ENCODE data around the gene FRMPD1. TPM values are rescaled to one million over a fixed set of nuclear protein-coding genes. Genes with fewer than 3 reads are reported as not detected.
"Not testable (repeated sequence)": the region's sequence is repeated elsewhere in the genome, so short reads cannot be mapped to it uniquely, and the experiment has no call there.

FRMPD1 gene
- total and polyA plus RNA-seq, 2 donors from 2014 or later: 0.19 to 0.90 TPM

GRCh38 chr9:37761511-37761910 lies 110.8 kb downstream of the FRMPD1 start:
- Histone ChIP-seq H3K9ac (ENCODE audit: low read length in 3 of 3) (no peak overlapping the region), H3K36me3 (ENCODE audit: control insufficient read depth in 2 of 3, insufficient read depth in 3 of 3, low read length in 3 of 3) (peaks cover 0 to 2% (median 0%) of the 10 kb centered on the region in 3 donors), H3K4me1 (ENCODE audit: control insufficient read depth in 2 of 3, insufficient read depth in 2 of 3, low read depth in 1 of 3, low read length in 3 of 3) (no peaks in the 10 kb centered on the region), H3K27ac (ENCODE audit: low read depth in 2 of 2, low read length in 2 of 2) (no peak overlapping the region), H3K9me3 (ENCODE audit: control insufficient read depth in 2 of 3, insufficient read depth in 1 of 3, low read length in 3 of 3) (no peaks in the 10 kb centered on the region), H3K4me3 (ENCODE audit: low read length in 3 of 3) (no peak overlapping the region), H3K27me3 (ENCODE audit: control insufficient read depth, insufficient read depth, low read length) (no peaks in the 10 kb centered on the region)
- no peak for DNase-seq
- no peak for FAIRE-seq
- intact Hi-C loops (cut with DNase I): no loop called here
- TF ChIP-seq, protein P1, sequence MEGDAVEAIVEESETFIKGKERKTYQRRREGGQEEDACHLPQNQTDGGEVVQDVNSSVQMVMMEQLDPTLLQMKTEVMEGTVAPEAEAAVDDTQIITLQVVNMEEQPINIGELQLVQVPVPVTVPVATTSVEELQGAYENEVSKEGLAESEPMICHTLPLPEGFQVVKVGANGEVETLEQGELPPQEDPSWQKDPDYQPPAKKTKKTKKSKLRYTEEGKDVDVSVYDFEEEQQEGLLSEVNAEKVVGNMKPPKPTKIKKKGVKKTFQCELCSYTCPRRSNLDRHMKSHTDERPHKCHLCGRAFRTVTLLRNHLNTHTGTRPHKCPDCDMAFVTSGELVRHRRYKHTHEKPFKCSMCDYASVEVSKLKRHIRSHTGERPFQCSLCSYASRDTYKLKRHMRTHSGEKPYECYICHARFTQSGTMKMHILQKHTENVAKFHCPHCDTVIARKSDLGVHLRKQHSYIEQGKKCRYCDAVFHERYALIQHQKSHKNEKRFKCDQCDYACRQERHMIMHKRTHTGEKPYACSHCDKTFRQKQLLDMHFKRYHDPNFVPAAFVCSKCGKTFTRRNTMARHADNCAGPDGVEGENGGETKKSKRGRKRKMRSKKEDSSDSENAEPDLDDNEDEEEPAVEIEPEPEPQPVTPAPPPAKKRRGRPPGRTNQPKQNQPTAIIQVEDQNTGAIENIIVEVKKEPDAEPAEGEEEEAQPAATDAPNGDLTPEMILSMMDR (IDR thresholded peaks at IDR 0.05; ENCODE audit: borderline replicate concordance, extremely low read depth, insufficient read depth): no peak

DNA sequence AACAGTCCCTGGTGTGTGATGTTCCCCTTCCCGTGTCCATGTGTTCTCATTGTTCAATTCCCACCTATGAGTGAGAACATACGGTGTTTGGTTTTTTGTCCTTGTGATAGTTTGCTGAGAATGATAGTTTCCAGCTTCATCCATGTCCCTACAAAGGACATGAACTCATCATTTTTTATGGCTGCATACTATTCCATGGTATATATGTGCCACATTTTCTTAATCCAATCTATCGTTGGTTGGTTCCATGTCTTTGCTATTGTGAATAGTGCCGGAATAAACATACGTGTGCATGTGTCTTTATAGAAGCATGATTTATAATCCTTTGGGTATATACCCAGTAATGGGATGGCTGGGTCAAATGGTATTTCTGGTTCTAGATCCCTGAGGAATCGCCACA lies 114.5 kb downstream of the FRMPD1 start:
- H3K9me3 ChIP-seq (ENCODE audit: control insufficient read depth in 2 of 3, insufficient read depth in 1 of 3, low read length in 3 of 3); H3K4me3 ChIP-seq (ENCODE audit: low read length in 3 of 3); H3K27me3 ChIP-seq (ENCODE audit: control insufficient read depth, insufficient read depth, low read length); DNase-seq; H3K4me1 ChIP-seq (ENCODE audit: control insufficient read depth in 2 of 3, insufficient read depth in 2 of 3, low read depth in 1 of 3, low read length in 3 of 3); FAIRE-seq; H3K36me3 ChIP-seq (ENCODE audit: control insufficient read depth in 2 of 3, insufficient read depth in 3 of 3, low read length in 3 of 3); H3K9ac ChIP-seq (ENCODE audit: low read length in 3 of 3); intact Hi-C loops (cut with DNase I); H3K27ac ChIP-seq (ENCODE audit: low read depth in 2 of 2, low read length in 2 of 2): not testable (repeated sequence)

GRCh38 chr9:37769306-37769705 lies 118.6 kb downstream of the FRMPD1 start:
- TF ChIP-seq, protein P1 (IDR thresholded peaks at IDR 0.05; ENCODE audit: borderline replicate concordance, extremely low read depth, insufficient read depth): no peak
- H3K36me3 ChIP-seq (ENCODE audit: control insufficient read depth in 2 of 3, insufficient read depth in 3 of 3, low read length in 3 of 3): peaks cover 0 to 3% (median 2%) of the 10 kb centered on the region in 3 donors

GRCh38 chr9:37769995-37770394 lies 119.2 kb downstream of the FRMPD1 start:
- DNase-seq (no peak), FAIRE-seq (no peak)
- H3K27ac ChIP-seq (ENCODE audit: low read depth in 2 of 2, low read length in 2 of 2): no peak overlapping the region
- H3K4me1 ChIP-seq (ENCODE audit: control insufficient read depth in 2 of 3, insufficient read depth in 2 of 3, low read depth in 1 of 3, low read length in 3 of 3): no peaks in the 10 kb centered on the region
- no peak overlapping the region for H3K9ac ChIP-seq (ENCODE audit: low read length in 3 of 3)
- H3K36me3 ChIP-seq (ENCODE audit: control insufficient read depth in 2 of 3, insufficient read depth in 3 of 3, low read length in 3 of 3): peaks cover under 1 to 3% (median 2%) of the 10 kb centered on the region in 3 donors
- no peaks in the 10 kb centered on the region for H3K9me3 ChIP-seq (ENCODE audit: control insufficient read depth in 2 of 3, insufficient read depth in 1 of 3, low read length in 3 of 3)
- intact Hi-C loops (cut with DNase I): no loop called here
- no peaks in the 10 kb centered on the region for H3K27me3 ChIP-seq (ENCODE audit: control insufficient read depth, insufficient read depth, low read length)
- no peak overlapping the region for H3K4me3 ChIP-seq (ENCODE audit: low read length in 3 of 3)
- TF ChIP-seq, protein P1 (IDR thresholded peaks at IDR 0.05; ENCODE audit: borderline replicate concordance, extremely low read depth, insufficient read depth): no peak

More at GRCh38 chr9:37769306-37769705, 118.6 kb downstream of the FRMPD1 start:
- intact Hi-C loops (cut with DNase I): no loop called here
- no peak overlapping the region for H3K4me3 ChIP-seq (ENCODE audit: low read length in 3 of 3)
- H3K4me1 ChIP-seq (ENCODE audit: control insufficient read depth in 2 of 3, insufficient read depth in 2 of 3, low read depth in 1 of 3, low read length in 3 of 3): no peaks in the 10 kb centered on the region
- no peak overlapping the region for H3K27ac ChIP-seq (ENCODE audit: low read depth in 2 of 2, low read length in 2 of 2)
- H3K9me3 ChIP-seq (ENCODE audit: control insufficient read depth in 2 of 3, insufficient read depth in 1 of 3, low read length in 3 of 3): no peaks in the 10 kb centered on the region
- no peaks in the 10 kb centered on the region for H3K27me3 ChIP-seq (ENCODE audit: control insufficient read depth, insufficient read depth, low read length)
- no peak for FAIRE-seq
- DNase-seq: no peak
- no peak overlapping the region for H3K9ac ChIP-seq (ENCODE audit: low read length in 3 of 3)

Data from kidney (tissue), 14 donors.